ENCODE data around the gene TLE2. TPM values are rescaled to one million over a fixed set of nuclear protein-coding genes. Genes with fewer than 3 reads are reported as not detected.

The TLE2 gene
- total and polyA plus RNA-seq, 9 of the 15 experiments (the other 6 are each of a cell fraction or from before 2014, with no cell fraction given), result 0.35 to 13.1 (median 6.2) TPM

DNA sequence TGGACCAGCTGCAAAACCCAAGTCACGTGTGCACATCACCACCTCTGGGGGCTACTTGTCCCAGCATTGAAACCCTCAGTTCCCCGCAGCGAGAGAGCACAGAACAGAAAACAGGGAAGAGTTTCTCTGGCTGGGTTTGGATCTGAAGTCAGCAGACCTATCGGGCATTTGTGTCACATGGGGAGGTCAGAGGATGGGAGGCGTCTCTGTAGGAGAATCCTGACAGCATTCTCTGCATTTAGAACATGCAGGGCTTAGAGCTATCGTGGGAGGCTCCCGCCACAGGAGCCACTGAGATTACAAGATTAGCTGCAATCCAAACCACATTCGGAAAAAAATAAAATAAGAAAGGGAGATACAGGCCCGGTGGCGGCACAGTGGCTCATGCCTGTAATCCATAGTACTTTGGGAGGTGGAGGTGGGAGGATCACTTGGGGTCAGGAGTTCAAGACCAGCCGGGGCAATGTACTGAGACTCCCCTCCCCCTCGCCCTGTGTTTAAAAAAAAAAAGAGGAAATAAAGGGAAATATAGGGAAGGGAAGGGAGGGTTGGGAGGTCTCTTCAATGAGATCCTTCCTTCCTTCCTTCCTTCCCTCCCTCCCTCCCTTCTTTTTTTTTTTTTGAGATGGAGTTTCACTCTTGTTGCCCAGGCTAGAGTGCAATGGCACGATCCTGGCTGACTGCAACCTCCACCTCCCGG lies 54.6 kb downstream of the TLE2 start (continued):
- TF ChIP-seq, protein P1, sequence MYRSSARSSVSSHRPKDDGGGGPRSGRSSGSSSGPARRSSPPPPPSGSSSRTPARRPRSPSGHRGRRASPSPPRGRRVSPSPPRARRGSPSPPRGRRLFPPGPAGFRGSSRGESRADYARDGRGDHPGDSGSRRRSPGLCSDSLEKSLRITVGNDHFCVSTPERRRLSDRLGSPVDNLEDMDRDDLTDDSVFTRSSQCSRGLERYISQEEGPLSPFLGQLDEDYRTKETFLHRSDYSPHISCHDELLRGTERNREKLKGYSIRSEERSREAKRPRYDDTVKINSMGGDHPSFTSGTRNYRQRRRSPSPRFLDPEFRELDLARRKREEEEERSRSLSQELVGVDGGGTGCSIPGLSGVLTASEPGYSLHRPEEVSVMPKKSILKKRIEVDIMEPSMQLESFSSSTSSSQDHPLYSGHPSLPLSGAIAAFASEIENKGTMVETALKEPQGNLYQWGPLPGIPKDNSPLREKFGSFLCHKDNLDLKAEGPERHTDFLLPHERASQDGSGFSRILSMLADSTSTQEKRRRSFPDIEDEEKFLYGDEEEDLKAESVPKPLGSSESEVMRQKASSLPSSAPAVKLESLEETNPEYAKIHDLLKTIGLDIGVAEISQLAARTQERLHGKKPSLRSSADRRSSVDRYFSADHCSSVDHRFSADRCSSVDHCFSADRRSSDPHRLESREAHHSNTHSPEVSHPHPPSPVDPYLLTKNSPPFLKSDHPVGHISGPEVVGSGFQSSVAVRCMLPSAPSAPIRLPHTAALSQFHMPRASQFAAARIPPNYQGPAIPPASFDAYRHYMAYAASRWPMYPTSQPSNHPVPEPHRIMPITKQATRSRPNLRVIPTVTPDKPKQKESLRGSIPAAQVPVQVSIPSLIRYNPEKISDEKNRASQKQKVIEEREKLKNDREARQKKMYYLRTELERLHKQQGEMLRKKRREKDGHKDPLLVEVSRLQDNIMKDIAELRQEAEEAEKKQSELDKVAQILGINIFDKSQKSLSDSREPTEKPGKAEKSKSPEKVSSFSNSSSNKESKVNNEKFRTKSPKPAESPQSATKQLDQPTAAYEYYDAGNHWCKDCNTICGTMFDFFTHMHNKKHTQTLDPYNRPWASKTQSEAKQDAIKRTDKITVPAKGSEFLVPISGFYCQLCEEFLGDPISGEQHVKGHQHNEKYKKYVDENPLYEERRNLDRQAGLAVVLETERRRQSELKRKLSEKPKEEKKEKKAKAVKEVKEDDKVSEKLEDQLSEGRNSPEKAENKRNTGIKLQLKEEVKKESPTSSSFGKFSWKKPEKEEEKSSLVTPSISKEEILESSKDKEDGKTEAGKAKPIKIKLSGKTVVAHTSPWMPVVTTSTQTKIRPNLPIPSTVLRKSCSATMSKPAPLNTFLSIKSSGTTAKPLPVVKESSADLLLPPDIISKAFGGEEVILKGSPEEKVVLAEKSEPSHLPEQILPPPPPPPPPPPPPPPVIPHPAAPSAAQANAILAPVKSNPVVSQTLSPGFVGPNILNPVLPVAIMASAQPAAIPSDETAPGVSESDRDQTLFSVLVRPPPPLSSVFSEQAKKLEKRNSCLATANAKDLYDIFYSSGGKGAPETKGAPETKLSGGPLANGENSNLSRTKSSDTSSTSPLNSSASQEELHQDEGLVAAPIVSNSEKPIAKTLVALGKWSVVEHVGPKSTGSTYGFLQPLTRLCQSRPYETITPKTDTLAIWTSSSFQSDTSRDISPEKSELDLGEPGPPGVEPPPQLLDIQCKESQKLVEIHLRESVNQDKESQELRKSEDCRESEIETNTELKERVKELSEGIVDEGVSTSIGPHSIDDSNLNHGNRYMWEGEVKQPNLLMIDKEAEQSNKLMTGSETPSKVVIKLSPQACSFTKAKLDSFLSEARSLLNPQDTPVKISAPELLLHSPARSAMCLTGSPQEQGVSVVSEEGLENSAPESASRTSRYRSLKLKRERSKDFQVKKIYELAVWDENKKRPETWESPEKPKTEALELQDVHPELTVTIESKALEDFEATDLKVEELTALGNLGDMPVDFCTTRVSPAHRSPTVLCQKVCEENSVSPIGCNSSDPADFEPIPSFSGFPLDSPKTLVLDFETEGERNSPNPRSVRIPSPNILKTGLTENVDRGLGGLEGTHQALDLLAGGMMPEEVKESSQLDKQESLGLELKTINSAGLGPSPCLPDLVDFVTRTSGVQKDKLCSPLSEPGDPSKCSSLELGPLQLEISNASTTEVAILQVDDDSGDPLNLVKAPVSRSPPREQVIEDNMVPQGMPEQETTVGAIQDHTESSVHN (IDR thresholded peaks at IDR 0.05; ENCODE audit: borderline replicate concordance in 1 of 2, low read depth in 1 of 2), result peak in 1 of 2 experiments; percentile 57; a peak in 1 of 4 replicates
- TF ChIP-seq HNRNPLL (IDR thresholded peaks at IDR 0.05; ENCODE audit: low read depth, low read length, poor library complexity, severe bottlenecking) (no peak), PTTG1 (tag; IDR thresholded peaks at IDR 0.05; ENCODE audit: low read depth) (no peak), FOXK2 (conservative IDR thresholded peaks at IDR 0.05 in 1 of 2, IDR thresholded peaks at IDR 0.05 in 1 of 2; ENCODE audit: low read depth in 2 of 2) (0 out of 4 replicates have a peak, but pooled peaks of 1 of the 2 experiments have one; percentile 32), FOXJ2 (tag; IDR thresholded peaks at IDR 0.05) (0 out of 2 replicates have a peak, but pooled peaks have one; percentile 66), ZBED1 (IDR thresholded peaks at IDR 0.05) (no peak), RFX7 (CRISPR knock-in tag; IDR thresholded peaks at IDR 0.05) (no peak), JUN (IDR thresholded peaks at IDR 0.05; ENCODE audit: borderline replicate concordance, low read depth, low read length) (no peak; the same call in 1 of the 2 replicates), JUN (CRISPR knock-in tag; IDR thresholded peaks at IDR 0.05; ENCODE audit: borderline replicate concordance) (peak; percentile 85; the same call in 1 of the 2 replicates), MLX (CRISPR knock-in tag; conservative IDR thresholded peaks at IDR 0.05) (no peak), ZKSCAN3 (CRISPR knock-in tag; IDR thresholded peaks at IDR 0.05) (no peak), CXXC5 (CRISPR knock-in tag; IDR thresholded peaks at IDR 0.05) (peak; percentile 69), NEUROD1 (IDR thresholded peaks at IDR 0.05; ENCODE audit: borderline replicate concordance, low read depth, low read length, partially characterized antibody) (no peak)
- TF ChIP-seq, protein P2, sequence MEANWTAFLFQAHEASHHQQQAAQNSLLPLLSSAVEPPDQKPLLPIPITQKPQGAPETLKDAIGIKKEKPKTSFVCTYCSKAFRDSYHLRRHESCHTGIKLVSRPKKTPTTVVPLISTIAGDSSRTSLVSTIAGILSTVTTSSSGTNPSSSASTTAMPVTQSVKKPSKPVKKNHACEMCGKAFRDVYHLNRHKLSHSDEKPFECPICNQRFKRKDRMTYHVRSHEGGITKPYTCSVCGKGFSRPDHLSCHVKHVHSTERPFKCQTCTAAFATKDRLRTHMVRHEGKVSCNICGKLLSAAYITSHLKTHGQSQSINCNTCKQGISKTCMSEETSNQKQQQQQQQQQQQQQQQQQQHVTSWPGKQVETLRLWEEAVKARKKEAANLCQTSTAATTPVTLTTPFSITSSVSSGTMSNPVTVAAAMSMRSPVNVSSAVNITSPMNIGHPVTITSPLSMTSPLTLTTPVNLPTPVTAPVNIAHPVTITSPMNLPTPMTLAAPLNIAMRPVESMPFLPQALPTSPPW (CRISPR knock-in tag; IDR thresholded peaks at IDR 0.05), result peak; percentile 59
